ENCODE measurements around the gene SNX22.

SNX22 gene

GRCh38 chr15:64134345-64134829, 17.1 kb upstream of the SNX22 start:
- no peak for DNase-seq (ENCODE audit: low read depth)
- H3K4me3 ChIP-seq (ENCODE audit: low read depth, low read length): no peak overlapping the region
- no peak for TF ChIP-seq CTCF (IDR thresholded peaks at IDR 0.05; ENCODE audit: control insufficient read depth, extremely low read depth, insufficient read depth)

DNA sequence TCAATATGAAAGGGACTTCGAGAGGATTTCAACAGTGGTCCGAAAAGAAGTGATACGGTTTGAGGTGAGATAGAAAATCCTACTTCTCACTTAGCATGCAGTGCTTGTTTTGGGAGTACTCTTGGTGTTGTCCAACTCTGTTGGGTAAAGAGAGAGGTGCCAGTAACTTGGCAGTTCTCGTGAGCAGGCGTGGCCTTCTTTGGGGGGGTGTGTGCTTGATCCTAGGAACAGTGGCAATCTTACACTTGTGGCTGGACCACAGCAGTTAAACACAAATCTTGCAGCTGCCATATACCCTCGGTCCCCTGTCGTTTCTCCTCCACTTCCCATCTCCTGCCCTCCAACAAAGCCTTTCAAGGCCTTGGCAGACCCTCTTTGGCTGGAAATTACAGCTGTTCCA, 15.2 kb upstream of the SNX22 start:
- no peak for TF ChIP-seq CTCF (IDR thresholded peaks at IDR 0.05; ENCODE audit: control insufficient read depth, extremely low read depth, insufficient read depth)
- DNase-seq (ENCODE audit: low read depth): no peak
- H3K4me3 ChIP-seq (ENCODE audit: low read depth, low read length): no peak overlapping the region

DNA sequence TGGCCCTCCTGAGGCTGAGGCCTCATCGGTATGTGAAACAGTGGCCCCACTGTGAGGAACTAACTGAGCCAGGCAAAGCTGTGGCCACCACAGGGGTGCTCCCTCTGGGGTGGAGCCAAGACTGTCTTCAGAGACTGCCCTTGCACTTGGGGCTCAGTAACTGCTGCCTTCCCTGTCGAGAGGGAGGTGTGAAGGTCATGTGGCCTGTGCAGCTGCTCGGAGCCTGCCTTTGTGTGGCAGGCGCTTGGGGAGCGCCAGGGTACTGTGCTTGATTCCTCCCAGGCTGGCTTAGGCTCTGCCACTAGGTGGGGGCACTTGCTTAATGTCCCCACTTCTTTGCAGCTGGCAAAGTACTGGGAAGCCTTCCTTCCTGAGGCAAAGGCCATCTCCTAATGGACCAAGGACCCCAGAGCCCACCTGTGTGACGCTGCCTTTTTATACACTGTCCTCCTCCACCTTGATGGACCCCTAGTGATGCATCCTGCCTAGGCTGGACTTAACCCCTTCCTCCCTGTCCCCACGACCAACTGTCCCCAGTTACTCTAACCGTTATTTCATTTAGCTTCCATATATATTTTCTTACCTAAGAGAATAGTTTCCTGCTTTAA, 14.2 kb upstream of the SNX22 start:
- no peak for DNase-seq (ENCODE audit: low read depth)
- H3K4me3 ChIP-seq (ENCODE audit: low read depth, low read length): no peak overlapping the region
- no peak for TF ChIP-seq CTCF (IDR thresholded peaks at IDR 0.05; ENCODE audit: control insufficient read depth, extremely low read depth, insufficient read depth)

DNA sequence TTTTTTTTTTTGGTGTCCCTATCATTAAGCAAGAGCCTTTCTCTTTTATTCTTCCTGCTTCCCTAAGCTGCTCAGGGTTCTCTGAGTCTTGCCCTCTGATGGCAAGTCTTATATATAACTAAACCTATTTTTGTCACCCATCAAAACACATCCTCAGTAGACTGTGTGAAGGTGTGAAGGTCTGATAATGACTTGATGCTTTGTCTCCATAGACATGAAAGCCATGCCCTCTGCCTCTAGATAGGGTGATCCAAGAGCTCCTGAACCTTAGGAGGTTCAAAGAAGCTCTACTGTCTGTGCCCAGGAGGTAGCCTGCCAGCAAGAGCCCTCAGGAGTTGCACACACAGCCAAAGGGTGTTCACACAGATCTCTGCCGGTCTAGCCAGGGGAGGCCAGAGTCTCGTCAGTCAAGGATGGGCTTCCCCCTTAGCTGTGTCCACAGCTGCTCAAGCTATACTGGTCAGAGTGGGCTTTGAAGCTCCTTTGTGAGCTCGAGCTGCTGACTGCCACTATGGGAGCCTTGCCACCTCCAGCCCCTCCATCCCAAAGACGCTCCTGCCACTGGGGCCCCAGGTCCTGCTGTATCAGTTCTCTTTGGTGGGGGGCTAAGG, 13.1 kb upstream of the SNX22 start:
- no peak overlapping the region for H3K4me3 ChIP-seq (ENCODE audit: low read depth, low read length)
- no peak for TF ChIP-seq CTCF (IDR thresholded peaks at IDR 0.05; ENCODE audit: control insufficient read depth, extremely low read depth, insufficient read depth)
- DNase-seq (ENCODE audit: low read depth): no peak

DNA sequence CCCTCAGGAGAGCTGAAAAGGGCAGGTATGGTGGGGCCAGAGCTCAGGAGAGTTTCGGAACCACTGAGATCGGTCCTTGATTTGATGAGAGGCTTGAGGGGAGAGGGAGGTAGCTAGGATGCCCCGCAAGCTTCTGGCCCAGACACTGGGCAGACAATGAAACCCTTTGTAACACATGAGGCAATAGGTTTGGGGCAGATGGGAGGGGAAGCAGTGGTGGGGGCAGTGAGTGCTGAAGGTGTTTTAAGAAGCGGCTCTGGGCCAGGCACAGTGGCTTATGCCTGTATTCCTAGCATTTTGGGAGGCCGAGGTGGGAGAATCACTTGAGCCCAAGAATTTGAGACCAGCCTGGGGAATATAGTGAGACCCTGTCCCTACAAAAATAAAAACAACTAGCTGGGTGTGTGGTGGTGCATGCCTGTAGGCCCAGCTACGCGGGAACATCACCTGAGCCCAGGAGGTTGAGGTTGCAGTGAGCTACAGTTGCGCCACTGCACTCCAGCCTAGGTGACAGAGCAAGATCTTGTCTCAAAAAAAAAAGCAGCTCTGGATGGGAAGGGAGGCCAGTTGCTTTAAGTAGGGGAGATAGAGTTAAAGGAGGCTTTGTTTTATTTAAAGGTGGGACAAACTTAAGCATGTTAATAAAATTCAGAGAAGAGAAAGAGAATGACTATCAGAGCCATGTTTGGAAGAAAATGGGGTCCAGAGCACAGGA, 9.6 kb upstream of the SNX22 start:
- no peak for TF ChIP-seq CTCF (IDR thresholded peaks at IDR 0.05; ENCODE audit: control insufficient read depth, extremely low read depth, insufficient read depth)
- DNase-seq (ENCODE audit: low read depth): no peak
- H3K4me3 ChIP-seq (ENCODE audit: low read depth, low read length): no peak overlapping the region

DNA sequence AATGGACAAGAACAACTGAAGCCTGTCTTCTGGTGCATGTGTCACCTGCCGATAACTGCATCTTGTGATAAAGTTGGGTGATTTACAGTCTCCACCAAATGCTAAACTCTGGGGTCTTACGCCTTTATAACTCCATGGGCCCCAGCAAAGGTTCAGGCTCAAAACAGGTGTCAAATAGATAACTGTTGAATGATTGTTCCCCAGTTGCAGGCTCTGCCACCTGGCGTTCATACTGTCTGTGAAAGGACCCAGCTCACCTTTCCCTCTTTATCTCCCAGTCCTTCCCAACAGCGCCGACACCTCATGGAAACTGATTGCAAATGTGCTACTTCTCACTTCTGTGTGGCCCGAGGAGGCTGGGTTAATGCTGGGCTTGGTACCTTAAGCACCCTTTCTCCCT, 8.3 kb upstream of the SNX22 start:
- no peak for DNase-seq (ENCODE audit: low read depth)
- no peak for TF ChIP-seq CTCF (IDR thresholded peaks at IDR 0.05; ENCODE audit: control insufficient read depth, extremely low read depth, insufficient read depth)
- H3K4me3 ChIP-seq (ENCODE audit: low read depth, low read length): no peak overlapping the region
